Duodenal mucosa (tissue), 2 donors: Measurements from ENCODE around the gene MDK.

Experiments
- H3K27ac ChIP-seq: one replicate; pipeline ENCODE4 v1.7.0; 2013; ENCODE audit warnings: low read depth, low read length
- H3K27me3 ChIP-seq, 2 donors: one replicate each; pipeline ENCODE4 v1.7.0; 2013; ENCODE audit warnings: low read length in 2 of 2, control low read depth in 1 of 2; ENCODE audit not compliant: insufficient read depth in 2 of 2, control insufficient read depth in 1 of 2
- H3K36me3 ChIP-seq, 2 donors: one replicate each; pipeline ENCODE4 v1.7.0; 2013; ENCODE audit warnings: low read length in 2 of 2, control low read depth in 1 of 2; ENCODE audit not compliant: insufficient read depth in 2 of 2, control insufficient read depth in 1 of 2
- H3K4me1 ChIP-seq, 2 donors: one replicate each; pipeline ENCODE4 v1.7.0; 2013; ENCODE audit warnings: low read length in 2 of 2, control low read depth in 1 of 2; ENCODE audit not compliant: insufficient read depth in 2 of 2, control insufficient read depth in 1 of 2
- H3K4me3 ChIP-seq, 2 donors: one replicate each; pipeline ENCODE4 v1.7.0; 2013; ENCODE audit warnings: low read length in 2 of 2, low read depth in 1 of 2
- H3K9ac ChIP-seq, 2 donors: one replicate each; pipeline ENCODE4 v1.7.0; 2013; ENCODE audit warnings: low read length in 2 of 2, low read depth in 1 of 2
- H3K9me3 ChIP-seq, 2 donors: one replicate each; pipeline ENCODE4 v1.7.0; 2013; ENCODE audit warnings: low read length in 2 of 2, control low read depth in 1 of 2; ENCODE audit not compliant: control insufficient read depth in 1 of 2

MDK gene

GRCh38 chr11:46347637-46348311 lies 33.7 kb upstream of the MDK start:
- Histone ChIP-seq H3K4me3 (peak overlapping the region; percentile 92 to 93), H3K27me3 (no peaks in the 10 kb centered on the region), H3K36me3 (no peaks in the 10 kb centered on the region), H3K4me1 (peaks cover 55 to 59% of the 10 kb centered on the region in 2 donors), H3K9ac (peak overlapping the region; percentile 87 to 96), H3K9me3 (no peaks in the 10 kb centered on the region), H3K27ac (peak overlapping the region; percentile 81)

GRCh38 chr11:46348566-46349401 lies 32.7 kb upstream of the MDK start:
- no peaks in the 10 kb centered on the region for H3K27me3 ChIP-seq
- H3K9me3 ChIP-seq = no peaks in the 10 kb centered on the region
- H3K27ac ChIP-seq = peak overlapping the region; percentile 81
- H3K4me3 ChIP-seq = peak overlapping the region; percentile 92 to 93
- no peaks in the 10 kb centered on the region for H3K36me3 ChIP-seq
- H3K4me1 ChIP-seq = peaks cover 61% of the 10 kb centered on the region in 2 donors
- peak overlapping the region; percentile 87 to 96 for H3K9ac ChIP-seq

GRCh38 chr11:46350695-46351094 lies 30.8 kb upstream of the MDK start:
- Histone ChIP-seq H3K9ac (peak overlapping the region in 1 of 2 donors; percentile 59), H3K27ac (no peak overlapping the region), H3K4me3 (peak overlapping the region in 1 of 2 donors; percentile 19), H3K27me3 (no peaks in the 10 kb centered on the region), H3K4me1 (peaks cover 61% of the 10 kb centered on the region in 2 donors), H3K9me3 (no peaks in the 10 kb centered on the region), H3K36me3 (no peaks in the 10 kb centered on the region)

- Histone ChIP-seq H3K27me3 (no peaks in the 10 kb centered on the region), H3K27ac (no peak overlapping the region), H3K9me3 (no peaks in the 10 kb centered on the region), H3K9ac (peak overlapping the region in 1 of 2 donors; percentile 59), H3K36me3 (peaks cover 0 to 1% of the 10 kb centered on the region in 2 donors), H3K4me3 (peak overlapping the region in 1 of 2 donors; percentile 19), H3K4me1 (peaks cover 57 to 60% of the 10 kb centered on the region in 2 donors)
These were observed 30.3 kb upstream of the MDK start for GRCh38 chr11:46351148-46351547.

- peaks cover 57 to 60% of the 10 kb centered on the region in 2 donors for H3K4me1 ChIP-seq
- H3K9ac ChIP-seq = peak overlapping the region; percentile 35 to 59
- H3K9me3 ChIP-seq = no peaks in the 10 kb centered on the region
- H3K36me3 ChIP-seq = peaks cover 0 to 6% of the 10 kb centered on the region in 2 donors
- H3K4me3 ChIP-seq = peak overlapping the region; percentile 32 to 51
- no peak overlapping the region for H3K27ac ChIP-seq
- no peaks in the 10 kb centered on the region for H3K27me3 ChIP-seq
These were observed 29.9 kb upstream of the MDK start for GRCh38 chr11:46351606-46352005.

- H3K9ac ChIP-seq = peak overlapping the region; percentile 38 to 59
- H3K27ac ChIP-seq = peak overlapping the region; percentile 26
- no peaks in the 10 kb centered on the region for H3K9me3 ChIP-seq
- peaks cover 0 to 6% of the 10 kb centered on the region in 2 donors for H3K36me3 ChIP-seq
- H3K27me3 ChIP-seq = no peaks in the 10 kb centered on the region
- peaks cover 59 to 62% of the 10 kb centered on the region in 2 donors for H3K4me1 ChIP-seq
- H3K4me3 ChIP-seq = peak overlapping the region; percentile 32 to 51
These were observed 29.2 kb upstream of the MDK start for GRCh38 chr11:46352063-46352841.

GRCh38 chr11:46353698-46354097 lies 27.8 kb upstream of the MDK start:
- Histone ChIP-seq H3K9ac (no peak overlapping the region), H3K36me3 (peaks cover 0 to 6% of the 10 kb centered on the region in 2 donors), H3K27me3 (no peaks in the 10 kb centered on the region), H3K4me3 (no peak overlapping the region), H3K9me3 (no peaks in the 10 kb centered on the region), H3K4me1 (peaks cover 63 to 66% of the 10 kb centered on the region in 2 donors), H3K27ac (no peak overlapping the region)

- H3K27ac ChIP-seq = peak overlapping the region; percentile 17
- peaks cover 0 to 6% of the 10 kb centered on the region in 2 donors for H3K36me3 ChIP-seq
- H3K9me3 ChIP-seq = no peaks in the 10 kb centered on the region
- peaks cover 45 to 48% of the 10 kb centered on the region in 2 donors for H3K4me1 ChIP-seq
- H3K9ac ChIP-seq = peak overlapping the region in 1 of 2 donors; percentile 7
- H3K4me3 ChIP-seq = peak overlapping the region in 1 of 2 donors; percentile 39
- H3K27me3 ChIP-seq = no peaks in the 10 kb centered on the region
These were observed 24.5 kb upstream of the MDK start for GRCh38 chr11:46356924-46357482.

- Histone ChIP-seq H3K27me3 (no peaks in the 10 kb centered on the region), H3K9ac (peak overlapping the region in 1 of 2 donors; percentile 7), H3K4me1 (peaks cover 45 to 49% of the 10 kb centered on the region in 2 donors), H3K9me3 (no peaks in the 10 kb centered on the region), H3K36me3 (peaks cover 0 to 11% of the 10 kb centered on the region in 2 donors), H3K4me3 (peak overlapping the region in 1 of 2 donors; percentile 39), H3K27ac (peak overlapping the region; percentile 17)
These were observed 24.0 kb upstream of the MDK start for GRCh38 chr11:46357483-46357936.
